ENCODE data around the gene CAMK2N1. TPM values are rescaled to one million over a fixed set of nuclear protein-coding genes. Genes with fewer than 3 reads are reported as not detected.

Gene CAMK2N1
- total RNA-seq, 4 donors from 2014 or later = 1.3 to 2.5 (median 1.5) TPM

DNA sequence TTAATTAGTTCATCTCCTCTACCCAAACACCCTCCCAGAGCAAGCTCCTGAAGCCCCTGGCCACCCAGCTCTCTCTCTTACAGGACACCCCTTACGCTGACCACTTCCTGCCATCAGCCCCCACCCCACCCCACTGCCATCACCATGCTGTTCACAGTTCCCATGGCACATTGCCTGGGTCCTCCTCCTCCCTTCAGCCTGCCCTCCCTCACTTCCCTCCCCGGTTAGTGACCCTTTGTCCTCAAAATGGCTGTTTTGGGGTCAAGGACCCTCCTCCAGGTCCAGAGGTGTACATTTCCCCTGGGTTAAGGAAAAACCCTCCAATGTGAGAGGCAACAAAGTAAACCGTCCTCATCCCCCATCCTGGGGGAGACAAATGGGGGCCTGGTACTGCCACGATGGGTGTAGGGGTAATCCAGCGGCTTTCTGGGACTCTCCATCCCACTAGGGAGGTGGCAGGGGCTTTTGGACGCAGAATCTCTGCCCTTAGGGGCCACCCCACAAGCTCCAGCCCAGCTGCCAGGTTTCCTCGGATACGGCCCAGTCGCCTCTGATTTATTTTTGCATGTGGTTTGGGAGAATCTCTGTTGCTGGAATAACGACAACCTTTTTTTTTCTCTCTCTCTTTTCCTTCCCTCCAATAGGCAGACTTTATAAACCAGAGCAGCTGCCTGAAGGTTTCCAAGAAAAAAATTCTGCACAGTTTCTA lies 8.5 kb downstream of the CAMK2N1 start:
- Histone ChIP-seq H3K27ac (no peak overlapping the region), H3K4me1 (peaks cover 0 to 5% of the 10 kb centered on the region in 2 donors), H3K36me3 (no peaks in the 10 kb centered on the region), H3K4me3 (no peak overlapping the region), H3K9me3 (no peaks in the 10 kb centered on the region), H3K27me3 (peaks cover 25 to 31% (median 27%) of the 10 kb centered on the region in 3 donors)
- TF ChIP-seq, protein P1, sequence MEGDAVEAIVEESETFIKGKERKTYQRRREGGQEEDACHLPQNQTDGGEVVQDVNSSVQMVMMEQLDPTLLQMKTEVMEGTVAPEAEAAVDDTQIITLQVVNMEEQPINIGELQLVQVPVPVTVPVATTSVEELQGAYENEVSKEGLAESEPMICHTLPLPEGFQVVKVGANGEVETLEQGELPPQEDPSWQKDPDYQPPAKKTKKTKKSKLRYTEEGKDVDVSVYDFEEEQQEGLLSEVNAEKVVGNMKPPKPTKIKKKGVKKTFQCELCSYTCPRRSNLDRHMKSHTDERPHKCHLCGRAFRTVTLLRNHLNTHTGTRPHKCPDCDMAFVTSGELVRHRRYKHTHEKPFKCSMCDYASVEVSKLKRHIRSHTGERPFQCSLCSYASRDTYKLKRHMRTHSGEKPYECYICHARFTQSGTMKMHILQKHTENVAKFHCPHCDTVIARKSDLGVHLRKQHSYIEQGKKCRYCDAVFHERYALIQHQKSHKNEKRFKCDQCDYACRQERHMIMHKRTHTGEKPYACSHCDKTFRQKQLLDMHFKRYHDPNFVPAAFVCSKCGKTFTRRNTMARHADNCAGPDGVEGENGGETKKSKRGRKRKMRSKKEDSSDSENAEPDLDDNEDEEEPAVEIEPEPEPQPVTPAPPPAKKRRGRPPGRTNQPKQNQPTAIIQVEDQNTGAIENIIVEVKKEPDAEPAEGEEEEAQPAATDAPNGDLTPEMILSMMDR (IDR thresholded peaks at IDR 0.05 in 4 of 5, conservative IDR thresholded peaks at IDR 0.05 in 1 of 5) = no peak
- no peak for TF ChIP-seq POLR2A (IDR thresholded peaks at IDR 0.05)
- intact Hi-C loops (cut with DNase I; ENCODE audit: low total_unique reads) (no loop called here), in situ Hi-C loops (cut with MboI; ENCODE audit: low sequenced_read_pairs in 4 of 4) (no loop called here)
- ATAC-seq (no peak), DNase-seq (no peak)

DNA sequence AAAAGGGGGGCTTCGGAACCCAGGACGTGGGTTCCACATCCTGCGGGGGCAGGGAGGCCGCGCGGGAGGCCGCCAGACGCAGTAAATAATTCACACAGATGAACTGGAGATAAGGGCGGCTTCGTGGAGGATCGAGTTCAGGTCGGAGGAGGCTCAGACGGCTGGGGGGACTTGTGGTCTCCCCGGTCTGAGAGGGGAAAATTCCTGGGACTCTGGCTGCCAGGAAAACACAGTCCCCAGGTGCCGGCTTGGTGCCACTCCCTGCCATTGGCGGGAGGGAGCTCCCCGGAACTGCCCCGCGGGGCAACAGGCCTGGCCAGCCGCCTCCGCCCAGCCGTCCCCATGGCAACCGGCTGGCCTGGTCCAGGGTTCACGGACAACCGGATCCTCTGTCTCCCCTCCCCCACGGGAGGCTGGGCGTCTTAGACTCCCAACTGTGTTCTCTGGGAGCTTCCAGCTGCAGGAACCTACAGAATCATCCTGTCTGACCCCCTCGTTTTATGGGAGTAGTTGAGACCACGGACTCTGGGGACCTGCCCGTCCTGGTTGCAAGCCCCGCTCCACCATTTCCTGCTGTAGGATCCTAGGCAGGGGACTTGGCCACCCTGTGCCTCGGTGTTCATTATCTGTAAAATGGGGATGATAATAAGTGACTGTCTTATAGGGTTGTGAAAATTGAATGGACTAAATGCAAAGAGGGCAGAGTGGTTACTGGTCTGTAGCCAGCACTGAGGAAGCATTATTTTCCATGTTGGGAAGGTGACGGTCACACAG lies 9.6 kb downstream of the CAMK2N1 start:
- no peak for ATAC-seq
- intact Hi-C loops (cut with DNase I; ENCODE audit: low total_unique reads) = no loop called here
- DNase-seq = no peak
- Histone ChIP-seq H3K4me3 (no peak overlapping the region), H3K36me3 (no peaks in the 10 kb centered on the region), H3K27ac (no peak overlapping the region), H3K9me3 (no peaks in the 10 kb centered on the region), H3K4me1 (peaks cover 0 to 5% of the 10 kb centered on the region in 2 donors), H3K27me3 (peaks cover 22 to 26% (median 25%) of the 10 kb centered on the region in 3 donors)
- in situ Hi-C loops (cut with MboI; ENCODE audit: low sequenced_read_pairs in 4 of 4) = no loop called here
- TF ChIP-seq, protein P1 (IDR thresholded peaks at IDR 0.05 in 4 of 5, conservative IDR thresholded peaks at IDR 0.05 in 1 of 5) = no peak

DNA sequence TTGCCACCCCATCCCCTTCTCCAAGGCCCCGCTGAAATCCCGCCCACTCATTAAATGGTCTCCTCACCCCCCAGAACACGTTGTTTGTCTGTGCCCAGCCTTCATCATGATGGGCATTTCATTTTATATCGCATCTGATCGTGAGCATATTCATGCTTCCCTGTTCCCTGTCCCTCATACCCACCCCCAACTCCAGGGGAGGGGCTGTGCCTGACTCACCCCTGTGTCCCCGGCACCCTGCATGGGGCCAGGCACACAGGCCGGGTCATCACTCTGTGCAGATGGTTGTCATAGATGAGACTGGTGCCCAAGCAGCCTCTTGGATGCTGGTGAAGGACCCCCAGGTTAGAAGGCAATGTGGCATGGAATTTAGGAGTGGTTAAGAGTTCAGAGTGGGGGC lies 11.0 kb downstream of the CAMK2N1 start:
- Histone ChIP-seq H3K4me1 (peaks cover 0 to 5% of the 10 kb centered on the region in 2 donors), H3K27me3 (peaks cover 22 to 26% (median 25%) of the 10 kb centered on the region in 3 donors), H3K9me3 (no peaks in the 10 kb centered on the region), H3K27ac (no peak overlapping the region), H3K36me3 (no peaks in the 10 kb centered on the region), H3K4me3 (no peak overlapping the region)
- ATAC-seq (no peak), DNase-seq (no peak)
- intact Hi-C loops (cut with DNase I; ENCODE audit: low total_unique reads) (no loop called here), in situ Hi-C loops (cut with MboI; ENCODE audit: low sequenced_read_pairs in 4 of 4) (no loop called here)
- TF ChIP-seq, protein P1 (IDR thresholded peaks at IDR 0.05 in 4 of 5, conservative IDR thresholded peaks at IDR 0.05 in 1 of 5) = no peak
- TF ChIP-seq POLR2A (IDR thresholded peaks at IDR 0.05) = no peak

DNA sequence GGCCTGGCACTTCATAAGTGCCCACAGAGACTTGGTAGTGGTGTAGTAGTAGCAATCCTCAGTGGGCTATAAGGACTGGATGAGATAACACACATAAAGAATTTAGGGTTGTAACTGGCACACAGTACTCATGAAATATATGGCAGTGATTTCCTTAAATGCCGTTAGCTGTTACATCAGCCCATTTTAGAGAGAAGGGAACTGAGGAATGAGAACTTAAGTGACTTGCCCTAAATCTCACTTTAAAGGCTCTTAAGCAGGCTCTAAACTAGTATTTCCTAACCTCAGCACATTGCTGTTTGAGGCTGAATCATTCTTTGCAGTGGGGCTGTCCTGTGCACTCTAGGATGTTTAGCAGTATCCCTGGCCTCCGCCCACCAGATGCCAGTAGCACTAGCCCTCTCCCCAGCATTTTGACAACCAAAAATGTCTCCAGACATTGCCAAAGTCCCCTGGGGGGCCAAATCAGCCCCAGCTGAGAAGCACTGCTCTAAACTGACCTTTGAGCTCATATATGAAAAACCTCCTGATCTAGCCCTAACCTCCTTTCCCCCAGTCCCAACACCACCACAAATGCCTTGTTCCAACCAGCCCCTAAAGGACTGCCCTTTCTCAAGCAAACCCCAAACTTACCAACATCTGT lies 11.6 kb downstream of the CAMK2N1 start:
- no peak overlapping the region for H3K4me3 ChIP-seq
- ATAC-seq (no peak), DNase-seq (no peak)
- peaks cover 0 to 5% of the 10 kb centered on the region in 2 donors for H3K4me1 ChIP-seq
- in situ Hi-C loops (cut with MboI; ENCODE audit: low sequenced_read_pairs in 4 of 4) = no loop called here
- no peaks in the 10 kb centered on the region for H3K9me3 ChIP-seq
- no peaks in the 10 kb centered on the region for H3K36me3 ChIP-seq
- H3K27ac ChIP-seq = no peak overlapping the region
- intact Hi-C loops (cut with DNase I; ENCODE audit: low total_unique reads) = no loop called here
- H3K27me3 ChIP-seq = peaks cover 22 to 26% (median 25%) of the 10 kb centered on the region in 3 donors
- TF ChIP-seq, protein P1 (IDR thresholded peaks at IDR 0.05 in 4 of 5, conservative IDR thresholded peaks at IDR 0.05 in 1 of 5) = no peak
- no peak for TF ChIP-seq POLR2A (IDR thresholded peaks at IDR 0.05)
